Ascending aorta (tissue), 2 donors: ENCODE measurements around the gene CCNK. TPM values are rescaled to one million over a fixed set of nuclear protein-coding genes. Genes with fewer than 3 reads are reported as not detected.

Experiments used
- DNase-seq, 2 donors: peaks; one replicate each; pipeline ENCODE4 v3.0.0-alpha.2; 2019; ENCODE audit warnings: low spot score in 2 of 2
- H3K27ac ChIP-seq, 2 donors: fragments of 200-600 bp; sonication (generic); one replicate each; pipeline ENCODE4 v1.5.1; 2016 to 2017; ENCODE audit warnings: mild to moderate bottlenecking in 1 of 2
- H3K27me3 ChIP-seq: fragments of 200-600 bp; sonication (generic); one replicate; pipeline ENCODE4 v1.5.1; 2017
- H3K36me3 ChIP-seq, 2 donors: fragments of 200-600 bp; sonication (generic); one replicate each; pipeline ENCODE4 v1.5.1; 2016
- H3K4me1 ChIP-seq, 2 donors: fragments of 200-600 bp; sonication (generic); one replicate each; pipeline ENCODE4 v1.5.1; 2016 to 2017; ENCODE audit warnings: mild to moderate bottlenecking in 1 of 2
- H3K4me3 ChIP-seq, 2 donors: fragments of 200-600 bp; sonication (generic); one replicate each; pipeline ENCODE4 v1.5.1; 2016 to 2017; ENCODE audit warnings: mild to moderate bottlenecking in 1 of 2
- H3K9me3 ChIP-seq, 2 donors: fragments of 200-600 bp; sonication (generic); one replicate each; pipeline ENCODE4 v1.5.1; 2016
- CTCF ChIP-seq, 3 experiments: fragments of 200-600 bp in 2 of 3; fragments of 450-650 bp in 1 of 3; sonication (generic) in 2 of 3; IDR thresholded peaks; one replicate each; pipeline ENCODE4 v1.5.1; 2016 to 2019; ENCODE audit warnings: antibody characterized with exemption in 3 of 3, mild to moderate bottlenecking in 1 of 3, moderate library complexity in 1 of 3
- intact Hi-C: fragments of 100-400 bp; cut with DNase I; formaldehyde crosslinking; loops from one replicate; pipeline ENCODE4 v1.15.1; 2023
- total RNA-seq: library from RNA; depleted of rRNA; stranded (reverse); fragments of >200 nt; gene quantifications from one replicate; pipeline ENCODE4 v1.1.0, GENCODE V29; 2016

Gene CCNK
- total RNA-seq: 21.9 TPM

GRCh38 chr14:99480917-99481744 lies at the start of gene CCNK:
Gene CCNK (plus strand): TSS chr14:99481409. CDS start chr14:99492678, 11,269 bp downstream.
- Histone ChIP-seq H3K27me3 (no peaks in the 10 kb centered on the region), H3K4me3 (peak within 1 kb of the TSS; percentile 87 to 95), H3K4me1 (peaks cover 6 to 34% of the 10 kb centered on the region in 2 donors), H3K9me3 (no peaks in the 10 kb centered on the region), H3K27ac (peak within 1 kb of the TSS; percentile 96 to 98), H3K36me3 (no peaks in the 10 kb centered on the region)
- no peak for TF ChIP-seq CTCF (IDR thresholded peaks at IDR 0.05)
- intact Hi-C loops: loop anchor here (1.0 to 10.0 kb wide), 6 partner anchors 123 to 894 kb away; partner anchors contain the start of genes CCDC85C, CYP46A1 and WDR25
- DNase-seq: peak; percentile 100

- intact Hi-C loops: no loop called here
These were observed 49.2 kb upstream of the CCNK start for GRCh38 chr14:99431986-99432385.

GRCh38 chr14:99432485-99432884 lies 48.7 kb upstream of the CCNK start:
- Histone ChIP-seq H3K4me1 (peaks cover 2 to 4% of the 10 kb centered on the region in 2 donors), H3K27me3 (no peaks in the 10 kb centered on the region), H3K4me3 (no peak overlapping the region), H3K27ac (no peak overlapping the region), H3K9me3 (no peaks in the 10 kb centered on the region), H3K36me3 (peaks cover 13 to 35% of the 10 kb centered on the region in 2 donors)
- TF ChIP-seq CTCF (IDR thresholded peaks at IDR 0.05): no peak
- DNase-seq: no peak
- intact Hi-C loops: no loop called here

More at GRCh38 chr14:99431986-99432385, 49.2 kb upstream of the CCNK start:
- no peak overlapping the region for H3K27ac ChIP-seq
- no peak overlapping the region for H3K4me3 ChIP-seq
- H3K9me3 ChIP-seq: no peaks in the 10 kb centered on the region
- no peak for DNase-seq
- H3K36me3 ChIP-seq: peaks cover 13 to 32% of the 10 kb centered on the region in 2 donors
- no peak for TF ChIP-seq CTCF (IDR thresholded peaks at IDR 0.05)
- peaks cover 2 to 4% of the 10 kb centered on the region in 2 donors for H3K4me1 ChIP-seq
- H3K27me3 ChIP-seq: no peaks in the 10 kb centered on the region

GRCh38 chr14:99435327-99435726 lies 45.9 kb upstream of the CCNK start:
- H3K4me1 ChIP-seq: peaks cover 2 to 4% of the 10 kb centered on the region in 2 donors
- H3K27ac ChIP-seq: no peak overlapping the region
- no peak for TF ChIP-seq CTCF (IDR thresholded peaks at IDR 0.05)
- H3K9me3 ChIP-seq: no peaks in the 10 kb centered on the region
- DNase-seq: no peak
- no peak overlapping the region for H3K4me3 ChIP-seq
- no peaks in the 10 kb centered on the region for H3K27me3 ChIP-seq
- peaks cover 16 to 41% of the 10 kb centered on the region in 2 donors for H3K36me3 ChIP-seq
- intact Hi-C loops: no loop called here

GRCh38 chr14:99436247-99437180 lies 44.7 kb upstream of the CCNK start:
- H3K27ac ChIP-seq: no peak overlapping the region
- H3K27me3 ChIP-seq: no peaks in the 10 kb centered on the region
- TF ChIP-seq CTCF (IDR thresholded peaks at IDR 0.05): no peak
- intact Hi-C loops: no loop called here
- H3K9me3 ChIP-seq: no peaks in the 10 kb centered on the region
- no peak for DNase-seq
- no peak overlapping the region for H3K4me3 ChIP-seq
- H3K36me3 ChIP-seq: peaks cover 16 to 41% of the 10 kb centered on the region in 2 donors
- peaks cover 2% of the 10 kb centered on the region in 2 donors for H3K4me1 ChIP-seq
